ENCODE measurements around the gene ARFRP1.
A peak's percentile ranks its signal among the peaks of the same experiment; 100 is the strongest.

Gene ARFRP1

DNA sequence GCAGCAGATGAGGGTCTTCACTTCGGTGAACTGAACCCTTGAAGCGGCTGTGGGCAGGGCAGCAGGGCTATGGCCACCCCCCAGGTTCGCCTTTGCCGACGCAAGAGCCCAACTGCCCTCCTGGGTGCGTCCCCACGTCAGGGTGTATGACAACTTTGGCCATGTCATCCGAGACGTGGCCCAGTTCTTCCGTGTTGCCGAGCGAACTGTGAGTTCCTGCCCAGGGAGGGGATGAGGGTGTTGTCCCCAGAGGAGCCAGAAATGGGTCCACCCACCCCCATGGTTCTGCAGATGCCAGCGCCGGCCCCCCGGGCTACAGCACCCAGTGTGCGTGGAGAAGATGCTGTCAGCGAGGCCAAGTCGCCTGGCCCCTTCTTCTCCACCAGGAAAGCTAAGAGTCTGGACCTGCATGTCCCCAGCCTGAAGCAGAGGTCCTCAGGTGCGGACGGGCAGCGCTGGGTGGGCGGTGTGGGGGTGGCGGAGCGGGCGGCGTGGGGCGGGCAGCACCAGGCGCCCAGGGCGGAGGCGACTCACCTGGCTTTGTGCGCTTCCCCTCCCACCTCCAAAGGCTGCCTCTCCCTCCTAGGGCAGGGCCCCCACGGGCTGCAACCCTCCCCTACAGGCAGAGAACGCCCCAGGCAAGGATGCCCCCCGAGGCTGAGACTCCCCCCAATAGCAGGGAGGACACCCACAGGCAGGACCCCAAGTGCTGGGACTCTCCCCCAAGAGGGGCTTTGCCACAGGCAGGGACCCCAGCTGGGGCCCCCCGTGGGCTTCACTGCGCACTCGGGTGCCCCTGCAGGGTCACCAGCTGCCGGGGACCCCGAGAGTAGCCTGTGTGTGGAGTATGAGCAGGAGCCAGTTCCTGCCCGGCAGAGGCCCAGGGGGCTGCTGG is 17.5 kb downstream of the ARFRP1 start:
- DNase-seq = no peak

DNA sequence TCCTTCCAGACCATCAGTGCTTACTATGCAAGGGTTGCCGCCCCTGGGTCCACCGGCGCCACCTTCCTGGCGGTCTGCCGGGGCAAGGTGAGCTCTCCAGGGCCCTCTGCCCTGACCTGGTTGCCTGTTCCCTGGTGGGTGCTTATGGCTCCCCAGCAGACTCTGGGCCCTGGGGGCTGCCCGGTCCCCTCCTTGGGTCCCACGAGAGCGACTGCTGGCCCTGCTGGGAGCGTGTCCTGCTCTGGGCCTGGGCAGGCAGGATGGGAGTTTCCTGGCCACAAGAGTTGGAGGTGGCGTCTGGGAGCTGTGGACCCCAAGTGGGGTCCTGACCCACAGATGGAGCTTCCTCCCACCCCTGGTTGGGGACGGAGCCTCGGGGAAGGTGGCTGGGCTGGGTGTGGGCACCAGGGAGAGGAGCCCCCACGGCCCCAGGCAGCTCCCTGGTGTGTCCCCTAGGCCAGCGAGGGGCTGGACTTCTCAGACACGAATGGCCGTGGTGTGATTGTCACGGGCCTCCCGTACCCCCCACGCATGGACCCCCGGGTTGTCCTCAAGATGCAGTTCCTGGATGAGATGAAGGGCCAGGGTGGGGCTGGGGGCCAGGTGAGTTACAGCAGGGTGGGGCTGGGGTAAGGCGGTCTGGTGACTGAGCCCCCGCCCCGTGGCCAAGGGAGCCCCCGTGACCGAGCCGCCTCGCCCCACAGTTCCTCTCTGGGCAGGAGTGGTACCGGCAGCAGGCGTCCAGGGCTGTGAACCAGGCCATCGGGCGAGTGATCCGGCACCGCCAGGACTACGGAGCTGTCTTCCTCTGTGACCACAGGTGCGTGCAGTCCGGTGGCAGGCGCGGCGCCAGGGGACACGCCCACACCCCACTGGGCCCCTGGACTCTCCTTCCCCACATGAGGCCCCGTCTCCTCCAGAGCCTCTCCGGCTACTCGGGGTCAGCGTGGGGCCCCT is 18.5 kb downstream of the ARFRP1 start:
- no peak for DNase-seq

DNA sequence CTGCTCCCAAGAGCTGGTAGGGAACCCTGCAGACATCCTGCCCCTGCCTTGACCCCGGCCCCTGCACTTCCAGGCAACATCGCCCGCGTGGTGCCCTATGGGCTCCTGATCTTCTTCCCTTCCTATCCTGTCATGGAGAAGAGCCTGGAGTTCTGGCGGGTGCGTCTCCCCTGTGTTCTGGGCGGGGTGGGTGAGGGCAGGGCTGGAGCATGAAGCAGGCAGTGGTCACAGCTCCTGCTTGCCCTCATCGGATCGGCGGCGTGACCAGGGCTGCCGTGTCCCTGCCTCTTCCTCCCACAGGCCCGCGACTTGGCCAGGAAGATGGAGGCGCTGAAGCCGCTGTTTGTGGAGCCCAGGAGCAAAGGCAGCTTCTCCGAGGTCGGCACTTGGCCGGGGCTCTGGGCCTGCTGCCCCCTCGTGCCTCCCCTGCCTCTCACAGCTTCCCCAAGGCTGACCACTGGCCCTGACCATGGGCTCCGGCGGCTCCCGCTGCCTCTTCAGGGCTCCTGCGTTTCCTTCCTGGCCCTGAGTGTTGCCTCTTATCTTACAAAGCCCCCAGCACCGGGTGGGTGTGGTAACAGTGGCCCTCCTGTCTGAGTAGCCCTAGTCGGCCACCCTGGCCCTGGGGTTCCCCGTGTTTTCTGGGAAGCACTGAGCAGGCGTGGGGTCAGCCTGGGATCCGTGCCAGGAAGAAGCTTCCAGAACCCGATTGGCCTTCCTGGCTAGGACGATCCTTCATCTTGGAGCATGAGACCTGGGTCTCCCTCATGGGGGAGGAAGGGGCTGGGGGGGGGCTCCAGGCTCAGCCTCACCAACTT is 19.3 kb downstream of the ARFRP1 start:
- DNase-seq = no peak

DNA sequence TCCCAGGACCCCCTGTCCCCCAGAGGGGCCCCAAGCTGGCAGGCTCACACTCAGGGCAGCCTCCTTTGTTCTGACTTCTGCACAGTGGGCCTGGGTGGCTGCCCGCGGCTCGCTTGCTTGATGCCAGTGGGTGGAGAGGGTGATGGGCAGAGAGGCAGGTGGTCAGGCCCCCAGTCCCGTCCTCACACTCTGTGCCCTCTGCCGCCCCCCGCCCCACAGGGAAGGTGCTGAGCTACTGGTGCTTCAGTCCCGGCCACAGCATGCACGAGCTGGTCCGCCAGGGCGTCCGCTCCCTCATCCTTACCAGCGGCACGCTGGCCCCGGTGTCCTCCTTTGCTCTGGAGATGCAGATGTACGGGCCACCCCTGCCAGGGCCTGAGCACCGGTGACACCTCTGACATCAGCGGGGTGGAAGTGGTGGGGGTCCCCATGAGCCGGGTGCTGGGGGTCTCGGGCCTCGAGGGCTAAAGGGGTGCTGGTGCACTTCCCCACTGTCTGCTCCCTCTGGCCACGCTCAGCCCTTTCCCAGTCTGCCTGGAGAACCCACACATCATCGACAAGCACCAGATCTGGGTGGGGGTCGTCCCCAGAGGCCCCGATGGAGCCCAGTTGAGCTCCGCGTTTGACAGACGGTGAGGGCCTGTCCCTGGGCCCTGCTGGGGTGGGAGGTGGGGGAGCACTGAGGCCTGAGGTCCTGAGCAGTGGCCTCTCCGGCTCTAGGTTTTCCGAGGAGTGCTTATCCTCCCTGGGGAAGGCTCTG is 20.2 kb downstream of the ARFRP1 start:
- DNase-seq = no peak

DNA sequence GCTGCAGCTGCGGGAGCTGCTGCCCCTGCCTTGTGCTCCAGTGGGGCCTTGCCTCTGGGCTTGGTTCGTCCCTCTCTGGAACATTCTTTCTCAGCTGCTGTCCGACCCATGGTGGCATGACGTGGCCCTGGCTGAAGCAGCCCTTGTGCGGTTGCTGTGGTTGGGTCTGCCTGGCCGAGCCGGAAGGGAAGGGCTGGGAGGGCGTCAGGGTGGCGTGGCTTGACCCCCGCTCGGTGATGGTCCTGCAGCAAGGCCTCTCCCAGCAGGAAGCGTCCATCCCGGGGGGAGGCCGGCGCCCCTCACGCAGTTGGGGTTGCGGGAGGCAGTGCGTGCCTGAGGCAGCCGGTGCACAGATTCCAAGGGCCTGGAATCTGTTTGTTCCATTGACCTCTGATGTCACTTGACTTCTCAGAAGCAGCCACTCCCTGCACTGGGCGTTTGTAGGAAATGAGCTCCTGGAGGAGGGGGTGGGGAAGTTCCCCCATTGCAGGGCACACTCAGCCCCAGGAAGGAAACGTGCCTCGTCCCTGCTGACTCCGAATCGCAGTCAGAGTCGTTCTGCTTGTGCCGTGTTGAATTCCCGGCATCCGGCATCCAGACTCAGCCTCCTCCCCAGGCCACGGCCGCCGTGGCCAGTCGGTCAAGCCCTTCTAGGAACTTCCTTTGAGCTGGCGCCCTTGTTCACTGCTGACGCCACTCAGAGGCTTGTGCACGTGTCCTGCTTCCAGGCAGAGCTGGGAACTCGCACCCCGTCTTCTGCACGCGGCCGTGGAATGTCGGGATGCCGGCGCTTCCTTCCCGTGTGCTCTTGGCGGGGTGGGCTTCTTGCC is 21.1 kb downstream of the ARFRP1 start:
- DNase-seq = peak; percentile 43

DNA sequence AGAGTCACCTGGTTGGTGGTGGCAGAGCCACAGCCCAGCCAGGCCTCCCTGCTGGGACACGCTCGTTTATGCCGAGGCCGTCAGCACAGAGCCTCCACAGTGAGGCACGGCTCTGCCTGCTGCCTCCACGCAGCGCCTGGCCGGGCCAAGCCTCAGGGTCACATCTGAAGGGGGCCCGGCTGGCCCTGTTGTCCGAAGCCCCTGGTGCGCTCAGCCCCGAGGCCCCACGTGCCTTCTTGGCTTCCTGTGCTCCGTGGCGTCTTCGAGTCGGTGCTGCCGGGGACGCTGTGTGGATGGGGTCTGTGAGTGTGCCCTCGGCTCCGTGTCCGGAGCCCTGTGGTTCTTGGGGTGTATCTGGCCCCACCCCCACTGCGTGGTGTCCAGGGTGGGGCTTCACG is 21.7 kb downstream of the ARFRP1 start:
- DNase-seq = no peak

DNA sequence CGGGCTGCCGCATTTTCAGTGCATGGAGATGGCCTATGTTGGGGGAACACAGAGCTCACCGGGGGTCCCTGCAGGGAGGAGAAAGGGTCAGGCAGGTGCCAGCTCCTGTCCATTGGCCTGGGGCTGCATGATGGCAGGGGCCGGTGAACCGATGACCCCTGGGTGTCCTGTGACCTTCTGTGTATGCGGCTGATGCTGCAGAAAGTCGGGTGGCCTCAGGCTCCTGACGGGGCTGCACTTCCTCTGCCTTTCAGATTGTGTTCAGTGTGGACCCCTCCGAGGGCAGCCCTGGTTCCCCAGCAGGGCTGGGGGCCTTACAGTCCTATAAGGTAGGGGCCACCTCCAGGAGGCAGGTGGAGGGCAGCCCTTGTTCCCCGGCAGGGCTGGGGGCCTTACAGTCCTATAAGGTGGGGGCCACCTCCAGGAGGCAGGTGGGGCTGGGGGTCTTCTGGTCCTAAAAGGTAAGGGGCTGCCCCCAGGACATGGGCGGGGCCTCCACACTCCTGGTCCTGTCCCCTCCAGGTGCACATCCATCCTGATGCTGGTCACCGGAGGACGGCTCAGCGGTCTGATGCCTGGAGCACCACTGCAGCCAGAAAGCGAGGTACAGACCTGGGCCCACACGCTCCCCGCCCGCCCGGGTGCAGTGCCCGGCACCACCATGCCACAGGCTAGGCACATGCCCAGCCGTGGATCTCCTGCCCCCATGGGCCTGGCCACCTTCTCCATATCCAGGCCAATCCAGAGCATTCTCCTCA is 22.3 kb downstream of the ARFRP1 start:
- no peak for DNase-seq

DNA sequence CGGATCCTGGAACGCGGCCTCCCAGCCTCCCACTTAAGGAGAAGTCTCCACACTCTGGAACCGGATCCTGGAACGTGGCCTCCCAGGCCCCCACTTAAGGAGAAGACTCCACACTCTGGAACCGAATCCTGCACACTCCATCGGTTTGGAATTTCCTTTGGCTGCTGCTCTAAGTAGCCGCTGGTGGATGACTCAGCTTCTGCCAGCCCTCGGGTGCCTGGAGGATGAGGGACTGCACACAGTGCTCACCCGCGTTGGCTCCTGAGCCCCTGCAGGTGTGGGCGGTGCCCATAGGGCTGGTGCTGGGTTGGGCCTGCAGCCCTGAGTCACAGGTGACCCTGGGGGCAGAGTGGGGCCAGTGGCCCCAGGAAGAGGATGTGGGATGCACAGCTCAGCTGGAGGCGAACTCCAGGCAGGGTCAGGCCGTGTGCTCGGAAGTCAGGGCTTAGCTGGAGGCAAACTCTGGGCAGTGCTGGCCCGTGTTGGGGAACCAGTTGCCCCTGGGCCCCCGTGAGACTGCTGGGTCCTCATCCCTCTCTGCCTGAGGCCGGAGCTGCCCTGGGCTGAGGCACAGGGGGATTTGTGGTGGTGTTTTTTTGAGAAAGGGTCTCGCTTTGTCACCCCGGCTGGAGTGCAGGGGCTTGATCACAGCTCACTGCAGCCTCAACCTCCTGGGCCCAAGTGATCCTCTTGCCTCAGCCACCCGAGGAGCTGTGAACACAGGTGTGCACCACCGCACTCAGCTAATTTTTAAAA is 25.2 kb downstream of the ARFRP1 start:
- no peak for DNase-seq

DNA sequence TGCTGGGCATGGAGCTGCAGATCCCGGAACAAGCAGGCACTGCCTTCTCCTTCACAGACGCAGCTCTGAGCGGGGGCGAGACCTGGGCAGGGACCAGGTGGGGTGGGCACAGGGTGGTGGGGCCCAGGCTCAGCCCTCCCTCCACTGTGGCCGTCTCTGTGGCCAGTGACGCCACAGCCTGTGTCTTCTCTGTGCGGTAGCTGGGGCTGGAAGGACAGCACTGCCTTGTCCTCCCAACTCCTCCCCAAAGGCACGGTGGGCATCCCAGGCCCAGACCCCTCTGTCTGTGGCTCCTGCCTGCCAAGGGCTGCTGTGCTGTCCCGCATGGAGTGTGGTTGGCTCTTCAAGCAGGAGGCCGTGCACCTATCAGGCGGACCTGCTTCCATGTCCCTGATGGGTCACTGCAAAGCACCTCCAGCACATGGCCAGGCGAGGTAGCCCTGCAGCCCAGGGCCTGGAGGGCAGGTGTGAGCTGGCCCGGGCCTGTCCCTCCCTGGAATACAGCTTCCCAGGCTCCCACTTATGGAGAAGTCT is 26.1 kb downstream of the ARFRP1 start:
- DNase-seq = no peak

DNA sequence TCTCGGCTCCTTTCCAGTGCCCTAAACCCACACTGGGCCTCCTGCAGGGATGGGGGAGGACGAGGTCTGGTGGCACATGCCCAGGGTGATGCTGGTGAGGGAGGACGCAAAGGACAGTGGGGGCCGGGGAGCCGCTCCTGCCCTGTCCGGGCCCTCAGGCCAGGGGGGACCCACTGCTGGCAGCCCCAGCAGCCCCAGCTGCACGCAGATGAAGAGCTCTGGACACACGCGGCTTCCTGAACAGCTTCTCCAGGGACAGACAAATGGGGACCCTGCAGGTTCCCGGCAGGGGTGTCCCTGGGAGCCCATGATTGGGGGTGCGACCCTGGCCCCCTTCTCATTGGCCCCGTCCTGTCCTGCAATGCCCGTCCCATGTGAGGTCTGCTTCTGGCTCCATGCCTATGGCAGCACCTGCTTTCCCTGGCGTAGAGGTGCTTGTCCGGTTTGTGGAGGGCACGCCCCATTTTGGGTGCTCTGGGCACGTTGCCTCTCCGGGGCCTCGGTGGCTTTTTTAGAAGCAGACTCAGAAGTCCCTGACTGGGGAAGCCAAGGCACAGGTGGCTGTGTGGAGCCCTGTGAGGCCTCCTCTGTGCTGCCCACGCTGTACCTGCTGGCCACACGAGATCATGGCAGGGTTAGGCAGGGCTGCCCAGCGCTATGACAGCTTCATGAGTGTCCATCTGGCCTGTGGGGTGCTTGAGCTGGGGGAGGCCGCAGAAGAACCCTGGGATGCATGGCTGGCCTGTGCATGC is 26.7 kb downstream of the ARFRP1 start:
- DNase-seq = no peak

DNA sequence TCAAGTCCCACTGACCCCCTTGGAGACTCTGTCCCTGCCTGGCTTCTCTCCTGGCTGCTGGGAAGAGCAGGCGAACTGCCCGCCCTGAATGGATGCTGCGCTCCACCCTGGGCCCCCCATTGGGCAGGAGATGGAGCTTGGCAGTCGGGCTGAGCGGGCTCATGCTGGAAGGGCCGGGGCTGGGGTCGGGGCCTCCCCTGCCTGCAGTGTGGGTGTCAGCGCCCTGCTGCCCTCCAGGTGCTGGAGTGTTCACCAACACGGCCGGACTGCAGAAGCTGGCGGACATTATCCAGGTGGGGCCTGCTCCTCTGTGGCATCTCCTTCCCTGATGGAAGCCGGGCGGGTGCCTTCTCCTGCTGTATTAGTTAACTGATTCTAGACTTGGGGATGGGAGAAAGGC is 27.3 kb downstream of the ARFRP1 start:
- no peak for DNase-seq

DNA sequence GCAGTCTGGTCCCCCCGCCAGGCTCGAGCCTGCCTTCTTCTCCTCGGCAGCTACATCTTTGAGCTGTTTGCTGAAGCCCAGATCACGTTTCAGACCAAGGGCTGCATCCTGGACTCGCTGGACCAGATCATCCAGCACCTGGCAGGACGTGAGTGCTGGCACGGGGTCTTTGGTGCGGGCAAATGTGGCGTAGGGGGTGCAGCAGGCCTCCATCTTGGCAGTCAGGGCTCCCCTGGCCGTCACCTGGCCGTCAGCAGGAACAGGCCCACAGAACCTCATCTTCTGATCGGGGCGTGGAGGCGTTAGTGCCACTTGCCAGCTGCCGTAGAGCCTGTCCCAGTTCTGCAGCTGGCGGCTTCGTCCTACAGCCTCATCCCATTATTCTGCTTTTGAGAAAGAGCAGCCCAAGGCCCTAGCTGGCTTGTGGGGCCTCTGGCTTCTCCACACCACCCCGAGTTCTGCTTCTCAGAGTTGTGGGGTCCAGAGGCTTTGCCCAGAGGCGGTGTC is 27.9 kb downstream of the ARFRP1 start:
- no peak for DNase-seq

DNA sequence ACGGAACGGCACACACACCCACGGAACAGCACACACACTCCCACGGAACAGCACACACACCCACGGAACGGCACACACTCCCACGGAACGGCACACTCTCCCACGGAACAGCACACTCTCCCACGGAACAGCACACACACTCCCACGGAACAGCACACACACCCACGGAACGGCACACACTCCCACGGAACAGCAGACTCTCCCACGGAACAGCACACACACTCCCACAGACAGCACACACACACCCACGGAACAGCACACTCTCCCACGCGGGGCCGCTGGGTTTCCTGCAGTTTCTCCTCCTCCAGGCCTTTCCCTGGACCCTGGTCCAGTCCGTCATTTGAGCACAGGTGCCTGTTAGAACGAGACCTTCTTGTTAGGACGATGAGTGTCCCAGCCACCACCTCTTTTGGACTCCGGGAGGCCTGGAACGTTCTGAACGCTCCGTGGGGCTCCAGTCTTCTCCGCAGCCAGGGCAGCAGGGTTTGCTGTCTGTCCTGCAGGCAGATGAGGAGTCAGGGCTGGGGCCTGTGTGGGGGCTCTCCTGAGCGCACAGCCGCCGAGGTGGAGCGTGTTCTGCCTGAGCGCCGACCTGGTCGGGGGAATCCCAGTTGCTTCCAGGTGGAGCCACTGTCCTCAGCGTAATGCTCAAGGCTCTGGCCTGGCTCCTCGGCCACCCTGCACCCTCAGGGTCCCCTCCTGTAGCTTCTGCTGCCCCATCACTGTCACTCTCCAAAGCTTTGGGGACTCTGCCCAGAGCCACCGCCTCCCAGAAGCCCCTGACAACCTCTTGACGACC is 28.9 kb downstream of the ARFRP1 start:
- DNase-seq = no peak

DNA sequence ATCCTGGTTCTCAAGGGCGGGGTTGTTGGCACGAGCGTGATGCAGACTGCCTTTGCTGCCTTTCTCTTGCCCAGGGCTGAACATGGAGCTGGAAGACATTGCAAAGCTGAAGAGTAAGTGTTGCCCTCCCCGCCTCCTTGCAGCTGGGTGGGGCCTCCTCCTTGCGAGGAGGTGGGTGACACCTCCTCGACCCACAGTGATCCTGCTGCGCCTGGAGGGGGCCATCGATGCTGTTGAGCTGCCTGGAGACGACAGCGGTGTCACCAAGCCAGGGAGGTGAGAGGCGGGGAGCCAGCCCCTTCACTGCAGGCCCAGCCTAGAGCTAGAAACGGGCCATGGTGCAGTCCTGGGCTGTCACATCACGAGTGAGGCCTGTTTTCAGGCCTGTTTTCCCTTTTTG is 29.7 kb downstream of the ARFRP1 start:
- no peak for DNase-seq

DNA sequence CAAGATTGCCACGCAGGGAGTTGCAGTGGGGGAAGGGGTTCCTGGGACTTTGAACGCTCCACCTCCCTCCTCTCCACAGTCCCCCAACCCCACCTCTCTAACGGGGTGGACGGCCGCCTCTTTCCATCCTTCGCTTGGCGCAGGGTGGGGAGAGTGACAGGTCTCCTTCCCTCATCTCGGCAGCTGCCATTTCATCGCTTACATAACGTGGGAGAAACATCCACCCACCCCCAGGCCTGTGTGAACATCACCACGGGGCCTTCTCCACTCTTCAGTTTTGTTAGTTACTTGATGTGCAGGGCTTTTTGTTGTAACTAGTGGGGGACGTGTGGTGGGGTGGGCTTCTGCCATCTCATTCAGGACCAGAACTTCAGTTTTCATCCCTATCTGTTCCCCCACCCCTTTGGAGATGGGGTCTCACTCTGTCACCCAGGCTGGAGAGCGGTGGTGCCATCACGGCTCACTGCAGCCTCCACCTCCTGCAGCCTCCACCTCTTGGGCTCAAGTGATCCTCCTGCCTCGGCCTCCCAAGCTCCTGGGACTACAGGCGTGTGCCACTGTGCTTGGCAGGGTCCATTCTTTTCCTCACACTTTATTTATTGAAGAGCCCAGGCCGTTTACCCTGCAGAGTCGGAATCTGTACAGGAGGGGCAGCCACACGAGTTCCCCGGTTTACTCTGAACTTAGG is 32.0 kb downstream of the ARFRP1 start:
- DNase-seq = no peak

DNA sequence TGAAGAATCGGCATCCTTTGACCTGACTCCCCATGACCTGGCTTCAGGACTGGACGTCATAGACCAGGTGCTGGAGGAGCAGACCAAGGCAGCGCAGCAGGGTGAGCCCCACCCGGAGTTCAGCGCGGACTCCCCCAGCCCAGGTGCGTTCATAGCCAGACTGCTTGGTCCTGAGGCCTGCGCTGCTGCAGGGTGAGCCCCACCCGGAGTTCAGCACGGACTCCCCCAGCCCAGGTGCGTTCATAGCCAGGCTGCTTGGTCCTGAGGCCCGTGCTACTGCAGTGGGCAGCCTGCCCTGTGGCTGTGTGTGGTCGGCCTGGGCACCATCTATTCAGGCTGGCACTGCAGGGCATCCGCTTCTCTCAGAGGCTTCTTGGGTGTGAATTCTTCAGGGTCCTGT is 33.8 kb downstream of the ARFRP1 start:
- DNase-seq = no peak

DNA sequence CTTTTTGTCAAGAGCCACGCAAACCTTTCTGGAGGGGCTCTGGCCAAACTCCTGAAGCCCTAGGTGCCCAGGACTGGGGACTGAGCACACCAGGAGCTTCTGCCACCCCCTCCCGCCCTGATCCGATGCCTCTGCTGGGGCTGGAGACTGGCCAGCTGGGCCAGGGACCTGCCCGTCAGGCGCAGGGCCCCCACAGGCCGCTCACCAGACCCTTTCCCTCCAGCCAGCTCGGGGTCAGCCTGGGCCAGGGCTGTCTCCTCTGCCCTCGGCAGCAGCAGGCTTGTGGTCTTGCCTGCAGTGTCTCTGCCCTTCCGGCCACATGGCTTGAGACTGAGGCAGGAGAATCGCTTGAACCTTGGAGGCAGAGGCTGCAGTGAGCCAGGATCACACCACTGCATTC is 35.1 kb downstream of the ARFRP1 start:
- DNase-seq = no peak
